OCI-LY3 (cell line): Measurements from ENCODE around the gene ERBB2.

Experiments
- EZH2phosphoT487 ChIP-seq: fragments of 200-600 bp; shearing (Covaris generic); IDR thresholded peaks from 2 replicates; pipeline ENCODE4 v1.6.1; 2018; ENCODE audit warnings: antibody characterized with exemption, mixed run types, low read depth
- TF ChIP-seq, protein P1 (sequence below): fragments of 200-600, 300-600 bp; sonication (generic); IDR thresholded peaks from 2 replicates; pipeline ENCODE4 v1.5.1; 2014; ENCODE audit warnings: antibody characterized with exemption, low read length, low read depth

DNA sequence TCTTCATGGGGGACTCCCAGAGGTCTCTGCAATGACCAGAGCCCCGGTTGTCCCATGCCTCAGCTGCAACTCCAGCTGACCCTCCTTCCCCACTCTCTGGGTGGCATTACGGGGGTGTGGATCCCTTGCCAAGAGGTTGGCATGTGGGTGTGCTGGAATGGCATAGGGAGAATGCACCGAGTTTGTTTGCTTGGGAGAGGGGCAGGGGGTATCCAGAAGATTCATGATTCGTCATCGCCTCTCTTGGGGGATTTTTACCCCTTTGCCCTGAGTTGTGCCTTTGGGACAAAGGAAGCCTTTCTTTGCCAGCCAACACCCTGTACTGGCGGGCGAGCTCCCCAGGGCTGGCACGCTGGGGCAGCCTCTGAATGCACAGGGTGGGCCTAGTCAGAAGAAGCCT, 6.5 kb downstream of the ERBB2 start:
- TF ChIP-seq, protein P1, sequence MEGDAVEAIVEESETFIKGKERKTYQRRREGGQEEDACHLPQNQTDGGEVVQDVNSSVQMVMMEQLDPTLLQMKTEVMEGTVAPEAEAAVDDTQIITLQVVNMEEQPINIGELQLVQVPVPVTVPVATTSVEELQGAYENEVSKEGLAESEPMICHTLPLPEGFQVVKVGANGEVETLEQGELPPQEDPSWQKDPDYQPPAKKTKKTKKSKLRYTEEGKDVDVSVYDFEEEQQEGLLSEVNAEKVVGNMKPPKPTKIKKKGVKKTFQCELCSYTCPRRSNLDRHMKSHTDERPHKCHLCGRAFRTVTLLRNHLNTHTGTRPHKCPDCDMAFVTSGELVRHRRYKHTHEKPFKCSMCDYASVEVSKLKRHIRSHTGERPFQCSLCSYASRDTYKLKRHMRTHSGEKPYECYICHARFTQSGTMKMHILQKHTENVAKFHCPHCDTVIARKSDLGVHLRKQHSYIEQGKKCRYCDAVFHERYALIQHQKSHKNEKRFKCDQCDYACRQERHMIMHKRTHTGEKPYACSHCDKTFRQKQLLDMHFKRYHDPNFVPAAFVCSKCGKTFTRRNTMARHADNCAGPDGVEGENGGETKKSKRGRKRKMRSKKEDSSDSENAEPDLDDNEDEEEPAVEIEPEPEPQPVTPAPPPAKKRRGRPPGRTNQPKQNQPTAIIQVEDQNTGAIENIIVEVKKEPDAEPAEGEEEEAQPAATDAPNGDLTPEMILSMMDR = no peak
- TF ChIP-seq EZH2phosphoT487 = no peak
